ENCODE results near the gene ORC2. TPM values are rescaled to one million over a fixed set of nuclear protein-coding genes. Genes with fewer than 3 reads are reported as not detected.
A peak's percentile ranks its signal among the peaks of the same experiment; 100 is the strongest.

Gene ORC2
- total RNA-seq, 4 donors from 2014 or later = 6.2 to 22.5 (median 12.9) TPM

- intact Hi-C loops (cut with DNase I) = no loop called here
- Histone ChIP-seq H3K4me1 (peaks cover 13 to 62% (median 32%) of the 10 kb centered on the region in 3 donors), H3K27ac (no peak overlapping the region), H3K27me3 (no peaks in the 10 kb centered on the region), H3K36me3 (peaks cover 0 to 26% (median 7%) of the 10 kb centered on the region in 3 donors), H3K4me3 (peak overlapping the region in 1 of 4 donors; percentile 93), H3K9me3 (no peaks in the 10 kb centered on the region)
- 30 to 31% methylated on average over 2 of the region's 2 CpGs for WGBS, 2 donors
- TF ChIP-seq POLR2A (IDR thresholded peaks at IDR 0.05) (no peak), CTCF (IDR thresholded peaks at IDR 0.05) (no peak)
- DNase-seq = no peak
These were observed 1.8 kb downstream of the ORC2 start for GRCh38 chr2:200961674-200962073.

GRCh38 chr2:200950378-200950777 lies 13.1 kb downstream of the ORC2 start:
- peaks cover 0 to 98% (median 17%) of the 10 kb centered on the region in 3 donors for H3K36me3 ChIP-seq
- intact Hi-C loops (cut with DNase I) = no loop called here
- TF ChIP-seq CTCF (IDR thresholded peaks at IDR 0.05) (no peak), POLR2A (IDR thresholded peaks at IDR 0.05) (no peak)
- no peak overlapping the region for H3K27ac ChIP-seq
- no peaks in the 10 kb centered on the region for H3K4me1 ChIP-seq
- H3K4me3 ChIP-seq = no peak overlapping the region
- H3K9me3 ChIP-seq = no peaks in the 10 kb centered on the region
- DNase-seq = no peak
- 92 to 98% methylated on average over 3 of the region's 3 CpGs for WGBS, 2 donors
- no peaks in the 10 kb centered on the region for H3K27me3 ChIP-seq

GRCh38 chr2:200945395-200945729 lies 18.1 kb downstream of the ORC2 start:
- peaks cover 0 to 99% (median 4%) of the 10 kb centered on the region in 3 donors for H3K36me3 ChIP-seq
- 95 to 96% methylated on average over 4 of the region's 4 CpGs for WGBS, 2 donors
- intact Hi-C loops (cut with DNase I) = no loop called here

GRCh38 chr2:200944467-200945394 lies 18.7 kb downstream of the ORC2 start:
- H3K9me3 ChIP-seq = no peaks in the 10 kb centered on the region
- no peak for TF ChIP-seq CTCF (IDR thresholded peaks at IDR 0.05)
- no peak for TF ChIP-seq POLR2A (IDR thresholded peaks at IDR 0.05)
- H3K27me3 ChIP-seq = no peaks in the 10 kb centered on the region
- no peaks in the 10 kb centered on the region for H3K4me1 ChIP-seq
- intact Hi-C loops (cut with DNase I) = no loop called here
- H3K27ac ChIP-seq = no peak overlapping the region
- no peak overlapping the region for H3K4me3 ChIP-seq
- peaks cover 0 to 99% (median 5%) of the 10 kb centered on the region in 3 donors for H3K36me3 ChIP-seq
- 64 to 67% methylated on average over 10 to 12 of the region's 12 CpGs for WGBS, 2 donors
- no peak for DNase-seq

More at GRCh38 chr2:200945395-200945729, 18.1 kb downstream of the ORC2 start:
- no peak for TF ChIP-seq POLR2A (IDR thresholded peaks at IDR 0.05)
- no peak for TF ChIP-seq CTCF (IDR thresholded peaks at IDR 0.05)
- Histone ChIP-seq H3K27ac (no peak overlapping the region), H3K9me3 (no peaks in the 10 kb centered on the region), H3K4me1 (no peaks in the 10 kb centered on the region), H3K27me3 (no peaks in the 10 kb centered on the region), H3K4me3 (no peak overlapping the region)
- DNase-seq = no peak

- no peak for TF ChIP-seq POLR2A (IDR thresholded peaks at IDR 0.05)
- TF ChIP-seq CTCF (IDR thresholded peaks at IDR 0.05) = no peak
- H3K4me1 ChIP-seq = no peaks in the 10 kb centered on the region
- H3K27me3 ChIP-seq = no peaks in the 10 kb centered on the region
- intact Hi-C loops (cut with DNase I) = no loop called here
- no peak for DNase-seq
- H3K36me3 ChIP-seq = peaks cover 0 to 98% (median 5%) of the 10 kb centered on the region in 3 donors
- WGBS, 2 donors = 20 to 55% methylated on average over 1 of the region's 1 CpG
- no peak overlapping the region for H3K27ac ChIP-seq
- H3K9me3 ChIP-seq = no peaks in the 10 kb centered on the region
- H3K4me3 ChIP-seq = no peak overlapping the region
These were observed 19.8 kb downstream of the ORC2 start for GRCh38 chr2:200943527-200944105.

All from esophagus squamous epithelium (tissue), 5 donors.